Measurements from ENCODE around the gene L2HGDH.
A peak's percentile ranks its signal among the peaks of the same experiment; 100 is the strongest.
"Not testable (repeated sequence)": the region's sequence is repeated elsewhere in the genome, so short reads cannot be mapped to it uniquely, and the experiment has no call there.

Gene L2HGDH

GRCh38 chr14:50338587-50338986 lies 26.6 kb upstream of the L2HGDH start:
- no peak for DNase-seq

DNA sequence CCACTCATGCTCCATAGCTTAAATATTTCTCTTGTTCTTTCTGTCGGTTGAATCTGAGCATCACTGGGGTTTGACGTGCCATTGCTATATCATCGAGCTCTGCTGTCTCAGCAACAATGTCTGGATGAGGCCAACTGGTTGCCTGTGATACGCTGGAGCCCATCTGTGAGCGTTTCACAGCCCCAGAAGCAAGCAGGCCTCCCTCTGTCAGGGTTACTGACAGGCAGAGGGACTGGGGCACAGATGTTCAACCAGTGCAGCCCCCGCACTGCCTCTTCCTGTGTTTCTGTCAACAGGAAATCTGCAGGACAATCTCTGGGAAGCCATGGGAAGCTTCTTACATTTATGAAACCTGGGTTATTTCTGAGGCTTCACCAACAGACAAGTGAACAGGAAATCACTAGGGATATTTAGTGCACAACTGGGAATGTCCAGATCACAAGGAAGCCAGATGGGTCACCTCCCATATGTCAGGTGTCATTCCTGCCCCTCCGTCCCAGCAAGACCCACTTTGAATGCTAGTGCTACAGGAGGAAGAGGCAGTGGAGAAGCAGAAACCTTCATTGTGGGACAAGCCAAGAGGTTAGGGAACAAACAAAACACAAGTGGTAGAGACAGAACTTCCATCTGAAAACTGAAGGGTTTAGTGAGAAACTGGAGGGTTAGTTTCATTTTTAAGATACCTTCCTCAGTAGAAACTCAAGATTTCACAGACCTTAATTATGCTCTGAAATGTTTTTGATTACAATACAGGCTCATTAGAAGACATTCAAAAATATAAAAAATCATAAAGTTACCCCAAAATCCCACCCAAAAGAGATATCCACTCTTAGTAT lies 24.2 kb upstream of the L2HGDH start:
- no peak for DNase-seq

DNA sequence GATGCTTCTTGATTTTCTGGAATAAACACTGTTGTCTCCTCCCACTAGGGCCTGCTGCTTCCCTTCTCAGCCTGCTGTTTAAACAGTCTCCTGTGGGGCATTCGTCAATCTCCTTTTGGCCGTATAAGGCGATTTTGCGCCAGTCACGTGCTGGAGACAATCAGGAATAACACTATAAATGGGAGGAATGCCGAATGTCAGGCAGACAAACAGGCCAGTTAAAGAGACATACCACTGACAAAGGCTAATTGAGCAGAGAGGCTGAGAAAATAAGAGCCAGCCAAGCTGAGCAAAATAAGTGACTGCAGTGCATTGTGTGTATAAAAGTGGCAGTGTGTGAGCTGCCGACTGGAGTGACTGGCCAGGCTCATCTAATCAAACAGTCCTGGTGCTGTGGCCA lies 23.4 kb upstream of the L2HGDH start:
- DNase-seq = no peak

GRCh38 chr14:50334211-50334610 lies 22.2 kb upstream of the L2HGDH start:
- no peak for DNase-seq

DNA sequence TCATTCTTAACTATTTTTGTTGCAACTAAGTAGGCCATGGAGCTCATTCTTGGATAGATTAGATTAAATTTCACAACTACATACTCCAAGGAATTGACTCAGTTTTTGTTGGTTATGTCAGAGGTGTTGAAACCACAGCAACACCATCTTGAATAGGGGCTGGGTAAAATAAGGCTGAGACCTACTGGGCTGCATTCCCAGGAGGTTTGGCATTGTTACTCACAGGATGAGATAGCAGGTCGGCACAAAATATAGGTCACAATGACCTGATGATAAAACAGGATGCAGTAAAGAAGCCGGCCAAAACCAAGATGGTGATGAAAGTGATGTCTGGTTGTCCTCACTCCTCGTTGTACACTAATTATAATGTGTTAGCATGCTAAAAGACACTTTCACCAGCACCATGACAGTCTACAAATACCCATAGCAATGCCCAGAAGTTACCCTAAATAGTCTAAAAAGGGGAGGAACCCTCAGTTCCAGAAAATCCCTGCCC lies 21.0 kb upstream of the L2HGDH start:
- DNase-seq = no peak

GRCh38 chr14:50331596-50331995 lies 19.6 kb upstream of the L2HGDH start:
- DNase-seq = no peak

- DNase-seq = peak; percentile 52
These were observed 9.1 kb upstream of the L2HGDH start for GRCh38 chr14:50321009-50321660.

GRCh38 chr14:50320283-50320682 lies 8.3 kb upstream of the L2HGDH start:
- DNase-seq = no peak

GRCh38 chr14:50319721-50320120 lies 7.7 kb upstream of the L2HGDH start:
- no peak for DNase-seq

- DNase-seq = no peak
These were observed 7.3 kb upstream of the L2HGDH start for GRCh38 chr14:50319293-50319692.

- no peak for DNase-seq
These were observed 6.1 kb upstream of the L2HGDH start for GRCh38 chr14:50318031-50318626.

GRCh38 chr14:50314098-50314497 lies 2.1 kb upstream of the L2HGDH start:
- DNase-seq = not testable (repeated sequence)

DNA sequence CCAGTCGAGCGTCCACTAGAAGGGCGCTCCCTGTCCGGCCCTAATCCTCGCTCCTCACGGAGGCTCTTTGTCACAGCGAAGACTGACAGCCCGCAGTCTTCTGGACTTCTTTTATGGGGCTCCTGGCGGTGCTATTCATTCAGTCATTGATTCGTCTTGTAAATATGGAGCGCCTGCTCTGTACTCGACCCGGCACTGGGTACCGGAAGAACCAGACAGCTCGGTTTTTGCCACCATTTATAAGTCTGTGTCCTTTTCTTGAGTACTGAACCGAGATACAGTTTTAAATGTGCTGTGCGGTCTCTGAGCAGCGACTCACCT lies 665 bp upstream of the L2HGDH start:
- no peak for DNase-seq

DNA sequence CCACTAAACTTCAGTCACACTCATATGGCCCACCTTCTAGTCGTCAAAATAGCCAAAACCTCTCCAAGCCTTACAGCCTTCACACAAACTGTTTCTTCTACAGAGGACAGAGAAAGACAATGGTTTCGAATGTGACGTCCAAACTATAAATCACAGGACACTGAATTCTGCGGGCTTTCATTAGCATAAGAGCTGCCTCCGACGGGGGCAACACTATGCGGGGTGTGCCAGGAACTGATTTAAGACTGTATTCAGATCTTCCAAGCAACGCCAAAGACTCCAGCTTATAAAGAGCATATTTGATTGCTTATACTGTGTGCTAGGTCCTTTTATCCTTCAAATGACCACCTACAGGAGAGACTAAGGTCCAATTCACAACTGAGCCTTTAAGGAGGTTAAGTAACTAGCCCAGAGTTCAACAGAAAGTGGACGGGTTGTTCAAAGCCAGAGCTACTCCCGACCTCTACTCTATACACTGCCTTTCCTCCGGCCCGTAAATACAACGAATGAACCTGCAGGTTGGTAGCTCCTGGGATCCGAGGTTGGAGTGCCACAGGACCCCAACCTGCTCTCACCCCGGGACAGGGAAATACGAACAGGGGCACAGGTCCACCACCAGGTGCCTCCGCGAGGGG lies 575 bp downstream of the L2HGDH start:
- no peak for DNase-seq

DNA sequence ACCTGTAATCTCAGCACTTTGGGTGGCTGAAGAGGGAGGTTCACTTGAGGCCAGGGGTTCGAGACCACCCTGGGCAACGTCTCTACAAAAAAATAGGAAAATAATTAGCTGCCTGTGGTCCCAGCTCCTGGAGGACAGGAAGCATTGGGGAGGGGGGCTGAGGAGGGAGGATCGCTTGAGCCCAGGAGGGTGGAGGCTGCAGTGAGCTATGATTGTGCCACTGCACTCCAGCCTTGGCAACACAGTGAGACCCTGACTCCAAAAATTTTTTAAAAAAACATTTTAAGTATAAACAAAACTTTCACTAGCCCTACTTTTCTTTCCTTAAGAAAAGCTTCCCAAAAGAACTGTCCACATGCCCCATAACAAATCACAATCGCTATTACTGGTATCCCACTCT lies 1.6 kb downstream of the L2HGDH start:
- no peak for DNase-seq

- DNase-seq = no peak
These were observed 3.6 kb downstream of the L2HGDH start for GRCh38 chr14:50308363-50308915.

DNA sequence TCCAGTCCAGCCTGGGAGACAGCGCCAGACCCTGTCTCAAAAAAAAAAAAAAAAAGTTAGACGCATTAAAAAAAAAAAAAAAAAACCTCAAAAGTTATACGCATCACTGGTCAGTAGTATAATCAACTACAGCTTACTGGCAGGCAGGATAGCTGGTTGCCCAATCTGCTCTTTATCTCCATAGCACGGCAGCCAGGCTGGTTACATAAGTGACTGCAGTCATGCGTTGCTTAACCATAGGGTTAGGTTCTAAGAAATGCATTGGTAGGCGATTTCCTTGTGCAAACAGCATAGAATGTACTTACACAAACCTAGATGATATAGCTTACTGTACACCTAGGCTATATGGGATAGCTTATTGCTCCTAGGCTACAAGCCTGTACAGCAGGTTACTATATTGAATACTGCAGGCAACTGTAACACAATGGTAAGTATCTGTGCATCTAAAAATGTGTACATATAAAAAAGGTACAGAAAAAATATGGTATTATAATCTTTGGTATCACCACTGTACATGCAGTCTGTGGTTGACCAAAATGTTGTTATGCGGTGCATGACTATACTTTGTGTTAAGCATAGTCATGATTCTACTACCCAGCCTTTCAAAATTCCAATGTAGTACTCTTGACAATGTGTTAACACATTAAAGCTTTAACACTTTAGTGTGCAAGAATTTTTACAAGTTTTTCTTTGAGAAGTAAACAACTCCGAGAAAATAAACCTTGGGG lies 8.1 kb downstream of the L2HGDH start:
- no peak for DNase-seq

DNA sequence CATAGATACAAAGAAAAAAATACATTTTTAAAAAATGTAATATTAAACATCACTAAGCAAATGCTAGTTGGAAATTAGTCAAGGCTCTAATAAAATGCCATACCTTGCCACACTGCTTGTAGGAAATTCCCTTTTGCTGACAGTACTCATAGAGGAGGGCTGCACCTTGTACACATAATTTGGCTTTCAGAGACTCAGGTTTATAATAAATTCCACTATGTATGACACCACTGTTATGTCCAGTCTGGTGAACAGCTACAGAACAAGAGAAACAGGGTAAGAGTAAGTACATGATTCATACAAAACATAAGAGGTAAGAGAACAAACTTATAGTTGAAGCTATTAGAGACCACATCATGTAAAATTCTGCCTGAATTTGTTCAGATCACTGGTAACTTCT lies 10.1 kb downstream of the L2HGDH start:
- DNase-seq = no peak

- DNase-seq = no peak
These were observed 12.4 kb downstream of the L2HGDH start for GRCh38 chr14:50299585-50299984.

GRCh38 chr14:50290306-50290705 lies 21.7 kb downstream of the L2HGDH start:
- no peak for DNase-seq

DNA sequence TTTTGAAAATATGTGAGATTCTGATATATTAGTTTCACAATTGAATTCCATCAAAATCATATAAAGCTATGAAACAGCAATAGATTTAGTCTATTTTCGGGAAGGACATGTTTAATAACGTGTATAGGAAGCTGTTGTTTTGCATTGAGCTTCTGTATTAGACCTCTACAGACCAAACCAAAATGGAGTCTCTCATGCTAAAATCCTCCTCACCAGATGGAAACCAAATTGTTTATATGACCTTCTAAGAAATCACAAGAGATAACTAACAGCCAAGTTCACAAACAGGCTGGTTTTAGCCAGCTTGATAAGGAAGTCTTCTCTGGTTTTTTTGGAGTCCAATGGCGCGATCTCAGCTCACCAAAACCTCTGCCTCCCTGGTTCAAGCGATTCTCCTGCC lies 23.9 kb downstream of the L2HGDH start:
- no peak for DNase-seq

DNA sequence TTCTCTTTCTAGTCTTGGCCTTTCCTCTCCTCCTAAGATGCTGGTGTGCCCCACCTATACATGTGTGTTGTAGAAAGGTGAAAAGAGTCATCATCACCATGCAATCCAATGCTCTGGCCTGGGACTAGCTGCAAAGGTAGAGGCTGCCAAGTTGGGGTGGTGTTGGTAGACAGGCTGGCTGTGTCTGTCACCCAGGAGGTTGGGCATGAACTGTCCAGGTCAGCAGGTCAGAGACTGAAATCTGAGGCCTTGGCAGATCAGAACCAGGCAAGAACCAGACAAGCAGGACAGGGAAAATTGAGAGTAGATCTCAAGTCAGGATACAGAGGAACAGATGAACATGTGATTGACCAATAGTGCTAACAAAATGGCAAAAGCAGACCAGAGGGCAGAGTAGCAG lies 26.2 kb downstream of the L2HGDH start:
- no peak for DNase-seq

DNA sequence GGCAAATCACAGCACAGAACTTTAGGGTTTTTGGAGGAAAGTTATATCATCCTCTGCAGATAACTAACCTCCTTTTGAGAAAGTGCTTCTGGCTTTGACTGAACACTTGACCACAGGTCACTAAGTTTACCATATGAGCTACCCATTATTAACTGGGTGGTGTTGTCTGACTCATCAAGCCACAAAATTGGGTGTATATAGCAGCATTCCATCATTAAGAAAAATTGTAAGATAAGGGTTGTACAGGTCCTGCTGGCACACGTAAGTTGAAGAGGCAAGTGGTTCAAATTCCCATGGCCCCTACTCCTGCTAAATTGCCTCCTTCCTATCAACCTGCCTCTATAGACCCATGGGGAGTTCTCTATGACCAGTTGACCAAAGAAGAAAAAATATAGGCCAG lies 39.5 kb downstream of the L2HGDH start:
- no peak for DNase-seq

All from NCI-H187 treated with DMSO at 0.1 percent for 48 hours (cell line).